ENCODE measurements around the gene CES2. TPM values are rescaled to one million over a fixed set of nuclear protein-coding genes. Genes with fewer than 3 reads are reported as not detected.
"Not testable (repeated sequence)": the region's sequence is repeated elsewhere in the genome, so short reads cannot be mapped to it uniquely, and the experiment has no call there.

The CES2 gene
- total RNA-seq, 1 donor from 2014 or later: 15.7 TPM

DNA sequence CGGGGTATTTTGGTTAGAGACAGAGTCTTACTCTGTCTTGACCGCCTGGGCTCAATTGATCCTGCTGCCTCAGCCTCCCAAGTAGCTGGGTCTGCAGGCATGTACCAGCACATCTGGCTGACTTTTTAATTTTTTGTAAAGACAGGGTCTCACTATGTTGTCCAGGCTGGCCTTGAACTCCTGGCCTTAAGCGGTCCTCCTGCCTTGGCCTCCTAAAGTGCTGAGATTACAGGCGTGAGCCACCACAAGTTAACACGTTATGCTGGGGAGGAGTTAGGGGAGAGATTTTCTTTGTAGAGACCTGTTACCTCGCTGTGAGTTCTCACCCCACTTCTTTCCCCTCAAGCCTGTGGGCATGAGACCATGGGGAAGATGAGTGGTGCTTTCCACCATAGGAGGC lies 51.2 kb downstream of the CES2 start:
- H3K9me3 ChIP-seq (ENCODE audit: control insufficient read depth in 3 of 3, low read length in 3 of 3): no peaks in the 10 kb centered on the region
- H3K27ac ChIP-seq (ENCODE audit: low read depth, low read length): no peak overlapping the region
- peaks cover 0 to 6% (median 0%) of the 10 kb centered on the region in 3 donors for H3K4me1 ChIP-seq (ENCODE audit: control insufficient read depth in 3 of 3, insufficient read depth in 3 of 3, low read length in 3 of 3)
- no peak overlapping the region for H3K9ac ChIP-seq (ENCODE audit: low read depth in 1 of 3, low read length in 3 of 3)
- no peak overlapping the region for H3K4me3 ChIP-seq (ENCODE audit: low read length in 3 of 3)
- no peaks in the 10 kb centered on the region for H3K36me3 ChIP-seq (ENCODE audit: control insufficient read depth in 3 of 3, insufficient read depth in 3 of 3, low read length in 3 of 3)
- H3K27me3 ChIP-seq (ENCODE audit: control insufficient read depth in 3 of 3, insufficient read depth in 3 of 3, low read length in 3 of 3): no peaks in the 10 kb centered on the region

DNA sequence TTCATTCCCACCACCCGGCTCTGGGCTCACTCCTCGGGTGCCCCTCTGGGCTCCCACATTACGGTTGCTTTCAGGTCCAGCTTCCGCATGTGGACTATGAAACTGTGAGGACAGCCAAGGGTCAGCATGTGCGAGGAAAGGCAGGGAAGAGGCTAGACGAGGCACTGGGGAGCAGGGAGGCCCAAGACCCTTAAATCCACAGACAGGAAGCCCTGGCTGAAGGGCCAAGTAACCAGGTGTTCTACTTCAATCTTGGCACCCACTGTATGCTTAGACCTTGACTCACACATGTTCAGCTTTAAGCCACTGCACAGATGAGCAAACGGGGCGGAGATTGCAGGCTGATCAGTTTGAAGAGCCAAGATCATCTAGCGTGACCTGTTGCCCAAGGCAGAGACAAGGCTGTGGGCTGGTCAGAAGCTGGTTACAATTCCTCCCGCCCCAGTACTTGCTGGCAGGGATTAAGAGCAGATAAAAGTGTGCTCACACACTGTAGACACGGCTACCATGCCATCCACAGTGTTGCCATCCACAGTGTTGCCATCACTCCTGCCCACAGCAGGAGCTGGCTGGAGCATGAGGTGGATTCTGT lies 53.0 kb downstream of the CES2 start, which contains the start of gene CES4A:
CES4A (plus strand) TSS at position 393 of the 592 bp plus-strand sequence; CDS start at position 577, 184 bp downstream.
- Histone ChIP-seq H3K27me3 (ENCODE audit: control insufficient read depth in 3 of 3, insufficient read depth in 3 of 3, low read length in 3 of 3) (no peaks in the 10 kb centered on the region), H3K9ac (ENCODE audit: low read depth in 1 of 3, low read length in 3 of 3) (no peak within 1 kb of the TSS), H3K36me3 (ENCODE audit: control insufficient read depth in 3 of 3, insufficient read depth in 3 of 3, low read length in 3 of 3) (no peaks in the 10 kb centered on the region), H3K4me1 (ENCODE audit: control insufficient read depth in 3 of 3, insufficient read depth in 3 of 3, low read length in 3 of 3) (peaks cover 0 to 6% (median 0%) of the 10 kb centered on the region in 3 donors), H3K27ac (ENCODE audit: low read depth, low read length) (no peak within 1 kb of the TSS), H3K4me3 (ENCODE audit: low read length in 3 of 3) (no peak within 1 kb of the TSS), H3K9me3 (ENCODE audit: control insufficient read depth in 3 of 3, low read length in 3 of 3) (no peaks in the 10 kb centered on the region)

DNA sequence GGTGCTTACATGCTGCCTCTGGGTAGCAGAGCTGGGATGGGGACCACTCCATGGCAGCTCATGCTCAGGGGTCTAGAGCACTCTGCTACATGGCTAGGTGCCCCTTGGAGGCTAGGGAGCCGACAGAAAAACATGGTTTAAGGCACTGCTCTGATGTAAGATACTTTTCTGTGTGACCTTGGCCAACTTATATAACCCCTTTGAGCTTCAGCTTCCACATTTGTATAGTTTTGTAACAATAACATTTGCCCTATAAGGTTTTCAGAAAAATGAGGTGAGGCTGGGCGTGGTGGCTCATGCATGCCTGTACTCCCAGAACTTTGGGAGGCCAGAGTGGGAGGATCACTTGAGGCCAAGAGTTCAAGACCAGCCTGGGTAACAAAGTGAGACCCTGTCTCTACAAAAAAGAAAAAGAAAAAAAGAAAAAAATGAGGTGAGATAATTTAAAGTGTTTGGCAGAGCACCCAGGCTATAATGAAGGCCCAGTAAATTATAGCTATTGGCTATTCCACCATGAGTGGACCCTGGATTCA lies 56.3 kb downstream of the CES2 start:
- Histone ChIP-seq H3K4me3 (ENCODE audit: low read length in 3 of 3) (no peak overlapping the region), H3K27ac (ENCODE audit: low read depth, low read length) (no peak overlapping the region), H3K9me3 (ENCODE audit: control insufficient read depth in 3 of 3, low read length in 3 of 3) (no peaks in the 10 kb centered on the region), H3K4me1 (ENCODE audit: control insufficient read depth in 3 of 3, insufficient read depth in 3 of 3, low read length in 3 of 3) (peaks cover 3 to 13% (median 5%) of the 10 kb centered on the region in 3 donors), H3K27me3 (ENCODE audit: control insufficient read depth in 3 of 3, insufficient read depth in 3 of 3, low read length in 3 of 3) (no peaks in the 10 kb centered on the region), H3K9ac (ENCODE audit: low read depth in 1 of 3, low read length in 3 of 3) (no peak overlapping the region), H3K36me3 (ENCODE audit: control insufficient read depth in 3 of 3, insufficient read depth in 3 of 3, low read length in 3 of 3) (no peaks in the 10 kb centered on the region)

DNA sequence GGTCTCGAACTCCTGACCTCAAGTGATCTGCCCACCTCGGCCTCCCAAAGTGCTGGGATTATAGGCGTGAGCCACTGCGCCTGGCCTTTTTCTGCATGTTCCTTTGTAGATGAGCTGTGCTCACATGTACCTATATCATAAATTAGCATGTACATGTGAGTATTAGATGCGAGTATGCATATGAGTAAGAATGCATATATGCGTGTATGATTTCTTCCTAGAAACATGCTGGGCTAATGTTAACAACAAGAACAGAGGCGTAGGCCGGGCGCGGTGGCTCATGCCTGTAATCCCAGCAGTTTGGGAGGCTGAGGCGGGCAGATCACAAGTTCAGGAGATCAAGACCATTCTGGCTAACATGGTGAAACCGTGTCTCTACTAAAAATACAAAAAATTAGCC lies 58.2 kb downstream of the CES2 start:
- not testable (repeated sequence) for H3K9ac ChIP-seq (ENCODE audit: low read depth in 1 of 3, low read length in 3 of 3); H3K4me3 ChIP-seq (ENCODE audit: low read length in 3 of 3); H3K27me3 ChIP-seq (ENCODE audit: control insufficient read depth in 3 of 3, insufficient read depth in 3 of 3, low read length in 3 of 3); H3K27ac ChIP-seq (ENCODE audit: low read depth, low read length); H3K36me3 ChIP-seq (ENCODE audit: control insufficient read depth in 3 of 3, insufficient read depth in 3 of 3, low read length in 3 of 3); H3K9me3 ChIP-seq (ENCODE audit: control insufficient read depth in 3 of 3, low read length in 3 of 3)
- peaks cover 3 to 17% (median 14%) of the 10 kb centered on the region in 3 donors for H3K4me1 ChIP-seq (ENCODE audit: control insufficient read depth in 3 of 3, insufficient read depth in 3 of 3, low read length in 3 of 3)

Other genes starting within 250 kb of the CES2 start
- 10.4 TPM for gene CMTM4, start 238.8 kb upstream of the CES2 start, total RNA-seq
- 70.5 TPM for gene DYNC1LI2, start 183.9 kb upstream of the CES2 start, total RNA-seq
- not detected for gene TERB1, start 133.9 kb upstream of the CES2 start, total RNA-seq
- gene NAE1, start 104.5 kb upstream of the CES2 start, total RNA-seq: 32.9 TPM
- not detected for gene CA7, start 91.1 kb upstream of the CES2 start, total RNA-seq
- gene PDP2, start 55.0 kb upstream of the CES2 start, total RNA-seq: 2.6 TPM
- gene CDH16, start 16.6 kb upstream of the CES2 start, total RNA-seq: not detected
- gene RRAD, start 10.0 kb upstream of the CES2 start, total RNA-seq: 19.3 TPM
- 95.0 TPM for gene CIAO2B, start 1.1 kb upstream of the CES2 start, total RNA-seq
- 0.52 TPM for gene CES3, start 25.8 kb downstream of the CES2 start, total RNA-seq
- 1.0 TPM for gene CES4A, start 53.1 kb downstream of the CES2 start, total RNA-seq
- 33.9 TPM for gene CBFB, start 93.6 kb downstream of the CES2 start, total RNA-seq
- gene PHAF1, start 174.4 kb downstream of the CES2 start, total RNA-seq: 17.7 TPM
- gene B3GNT9, start 215.5 kb downstream of the CES2 start, total RNA-seq: 7.8 TPM
- 6.3 TPM for gene TRADD, start 224.4 kb downstream of the CES2 start, total RNA-seq
- gene FBXL8, start 224.4 kb downstream of the CES2 start, total RNA-seq: 1.6 TPM
- 3.7 TPM for gene HSF4, start 229.2 kb downstream of the CES2 start, total RNA-seq
- 11.0 TPM for gene NOL3, start 235.0 kb downstream of the CES2 start, total RNA-seq
- 5.2 TPM for gene MATCAP1, start 248.4 kb downstream of the CES2 start, total RNA-seq